Osteocyte (in vitro differentiated cells): ENCODE data around the gene DTNB. TPM values are rescaled to one million over a fixed set of nuclear protein-coding genes. Genes with fewer than 3 reads are reported as not detected.

Experiments
- DNase-seq: peaks from one replicate; pipeline ENCODE4 v3.0.0; 2021; ENCODE audit warnings: mixed read lengths; ENCODE audit not compliant: unreplicated experiment; ENCODE audit errors: extremely low spot score
- H3K27ac Mint-ChIP-seq: one replicate; pipeline ENCODE4 v1.8.0; 2021; ENCODE audit warnings: mild to moderate bottlenecking, mixed read lengths; ENCODE audit not compliant: unreplicated experiment
- H3K27me3 Mint-ChIP-seq: one replicate; pipeline ENCODE4 v1.8.0; 2021; ENCODE audit warnings: mixed read lengths; ENCODE audit not compliant: unreplicated experiment
- H3K36me3 Mint-ChIP-seq: one replicate; pipeline ENCODE4 v1.8.0; 2021; ENCODE audit warnings: mixed read lengths; ENCODE audit not compliant: unreplicated experiment
- H3K4me1 Mint-ChIP-seq: one replicate; pipeline ENCODE4 v1.8.0; 2021; ENCODE audit warnings: mixed read lengths; ENCODE audit not compliant: unreplicated experiment
- H3K4me3 Mint-ChIP-seq: one replicate; pipeline ENCODE4 v1.8.0; 2021; ENCODE audit warnings: mild to moderate bottlenecking, moderate library complexity, mixed read lengths; ENCODE audit not compliant: unreplicated experiment
- H3K9me3 Mint-ChIP-seq: one replicate; pipeline ENCODE4 v1.8.0; 2021; ENCODE audit warnings: mixed read lengths; ENCODE audit not compliant: unreplicated experiment
- CTCF ChIP-seq: fragments of 200-600 bp; sonication (generic); IDR thresholded peaks from 2 replicates; pipeline ENCODE4 v1.5.0; 2021; ENCODE audit warnings: antibody characterized with exemption, mild to moderate bottlenecking, moderate library complexity
- total RNA-seq: library from RNA; stranded (reverse); gene quantifications from 2 replicates; pipeline ENCODE4 v1.2.1, GENCODE V29; 2021

DTNB gene
- total RNA-seq, 1 donor from 2014 or later, result 20.9 TPM

GRCh38 chr2:25692737-25693445 is 19.5 kb upstream of the DTNB start:
- no peaks in the 10 kb centered on the region for H3K27me3 Mint-ChIP-seq
- H3K4me1 Mint-ChIP-seq, result peaks cover 12% of the 10 kb centered on the region
- H3K36me3 Mint-ChIP-seq, result no peaks in the 10 kb centered on the region
- H3K27ac Mint-ChIP-seq, result no peak overlapping the region
- no peak overlapping the region for H3K4me3 Mint-ChIP-seq
- no peak for DNase-seq
- no peaks in the 10 kb centered on the region for H3K9me3 Mint-ChIP-seq
- no peak for TF ChIP-seq CTCF

GRCh38 chr2:25692143-25692542 is 18.8 kb upstream of the DTNB start:
- H3K9me3 Mint-ChIP-seq, result no peaks in the 10 kb centered on the region
- H3K4me3 Mint-ChIP-seq, result no peak overlapping the region
- H3K36me3 Mint-ChIP-seq, result no peaks in the 10 kb centered on the region
- H3K27ac Mint-ChIP-seq, result no peak overlapping the region
- DNase-seq, result no peak
- no peak for TF ChIP-seq CTCF
- H3K4me1 Mint-ChIP-seq, result peaks cover 12% of the 10 kb centered on the region
- peaks cover 2% of the 10 kb centered on the region for H3K27me3 Mint-ChIP-seq

- no peaks in the 10 kb centered on the region for H3K36me3 Mint-ChIP-seq
- no peaks in the 10 kb centered on the region for H3K9me3 Mint-ChIP-seq
- DNase-seq, result no peak
- H3K27me3 Mint-ChIP-seq, result peaks cover 2% of the 10 kb centered on the region
- H3K27ac Mint-ChIP-seq, result no peak overlapping the region
- TF ChIP-seq CTCF, result no peak
- peaks cover 12% of the 10 kb centered on the region for H3K4me1 Mint-ChIP-seq
- H3K4me3 Mint-ChIP-seq, result no peak overlapping the region
These were observed 16.7 kb upstream of the DTNB start for GRCh38 chr2:25690058-25690457.

- TF ChIP-seq CTCF, result no peak
- no peak for DNase-seq
- Mint-ChIP-seq H3K9me3 (no peaks in the 10 kb centered on the region), H3K27ac (no peak overlapping the region), H3K27me3 (peaks cover 9% of the 10 kb centered on the region), H3K36me3 (no peaks in the 10 kb centered on the region), H3K4me1 (peaks cover 12% of the 10 kb centered on the region), H3K4me3 (no peak overlapping the region)
These were observed 14.9 kb upstream of the DTNB start for GRCh38 chr2:25688236-25688635.

GRCh38 chr2:25685741-25686140 is 12.4 kb upstream of the DTNB start:
- no peak for TF ChIP-seq CTCF
- no peak for DNase-seq
- Mint-ChIP-seq H3K9me3 (no peaks in the 10 kb centered on the region), H3K36me3 (no peaks in the 10 kb centered on the region), H3K27ac (no peak overlapping the region), H3K27me3 (peaks cover 9% of the 10 kb centered on the region), H3K4me3 (no peak overlapping the region), H3K4me1 (peaks cover 1% of the 10 kb centered on the region)
